GM21825 (cell line): ENCODE data around the gene GABBR2.

Experiments
- ATAC-seq: cut with Tn5 transposase; IDR thresholded peaks from one replicate; pipeline ENCODE4 v1.9.1; 2021; ENCODE audit warnings: mild to moderate bottlenecking, moderate library complexity; ENCODE audit not compliant: unreplicated experiment

GABBR2 gene

GRCh38 chr9:98247831-98248657 lies 460.7 kb downstream of the GABBR2 start:
- ATAC-seq, result no peak

DNA sequence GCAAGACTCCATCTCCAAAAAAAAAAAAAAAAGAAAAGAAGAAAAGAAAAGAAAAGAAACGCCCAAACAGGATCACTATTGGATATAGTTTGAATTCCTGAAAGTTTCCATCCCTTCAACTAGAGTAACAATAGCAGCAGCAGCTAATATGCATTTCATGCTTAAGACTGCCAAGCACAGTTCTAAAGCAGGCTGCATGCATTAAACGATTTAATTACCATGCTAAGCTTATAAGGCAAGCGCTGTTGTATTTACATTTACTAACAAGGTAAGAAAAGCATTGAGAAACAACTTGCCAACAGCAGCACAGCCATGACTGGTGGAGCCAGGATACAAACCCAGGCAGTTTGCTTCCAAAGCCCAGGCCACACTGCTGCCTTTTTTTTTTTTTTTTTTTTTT lies 466.3 kb downstream of the GABBR2 start:
- ATAC-seq, result no peak

DNA sequence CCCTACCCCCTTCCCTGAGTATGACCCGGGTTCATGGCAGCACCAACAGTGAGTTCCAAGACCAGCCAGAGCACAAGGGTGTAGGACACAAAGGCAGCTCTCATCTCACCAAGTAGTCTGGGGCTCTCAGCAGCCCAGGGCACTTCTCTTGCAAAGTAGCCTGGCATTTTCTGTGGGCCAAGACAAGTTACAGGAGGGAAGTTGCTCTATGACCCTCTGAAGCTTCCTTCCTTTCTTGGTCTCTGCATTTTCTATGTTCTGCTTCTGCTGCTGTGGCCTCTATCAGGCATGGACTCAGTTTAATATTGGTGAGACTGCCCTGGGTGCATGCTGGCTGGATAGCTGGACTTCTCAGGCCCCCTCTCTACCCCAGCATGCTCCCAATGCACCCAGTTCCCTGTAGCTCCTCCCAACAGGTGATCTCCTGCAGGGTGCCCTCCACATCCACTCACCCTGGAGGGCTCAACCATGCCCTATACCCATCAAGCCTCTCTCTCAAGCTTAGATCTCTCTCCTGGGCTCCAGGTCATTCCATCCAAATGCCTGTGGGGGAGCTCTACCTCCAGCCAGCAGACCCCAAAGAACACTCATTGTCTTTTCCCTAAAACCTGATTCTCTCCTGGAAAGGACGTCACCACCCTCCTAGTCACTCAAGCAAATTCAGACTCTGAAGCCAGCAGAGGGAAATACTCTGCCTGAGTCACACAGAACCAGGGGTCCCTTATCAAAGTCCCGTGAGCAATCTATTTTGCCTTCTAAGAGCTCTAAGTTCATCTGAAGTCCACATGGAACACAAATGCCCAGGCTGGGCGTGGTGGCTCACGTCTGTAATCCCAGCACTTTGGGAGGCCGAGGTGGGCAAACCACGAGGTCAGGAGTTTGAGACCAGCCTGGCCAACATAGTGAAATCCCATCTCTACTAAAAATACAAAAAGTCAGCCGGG lies 467.1 kb downstream of the GABBR2 start:
- ATAC-seq, result no peak

- ATAC-seq, result no peak
Measured at GRCh38 chr9:98240475-98240874, 468.3 kb downstream of the GABBR2 start.
